HG02938 (cell line): ENCODE measurements around the gene BACH2.
"Not testable (repeated sequence)": the region's sequence is repeated elsewhere in the genome, so short reads cannot be mapped to it uniquely, and the experiment has no call there.

Experiments
- ATAC-seq: cut with Tn5 transposase; IDR thresholded peaks from one replicate; pipeline ENCODE4 v1.9.1; 2021; ENCODE audit warnings: mild to moderate bottlenecking, moderate library complexity; ENCODE audit not compliant: unreplicated experiment

Gene BACH2

DNA sequence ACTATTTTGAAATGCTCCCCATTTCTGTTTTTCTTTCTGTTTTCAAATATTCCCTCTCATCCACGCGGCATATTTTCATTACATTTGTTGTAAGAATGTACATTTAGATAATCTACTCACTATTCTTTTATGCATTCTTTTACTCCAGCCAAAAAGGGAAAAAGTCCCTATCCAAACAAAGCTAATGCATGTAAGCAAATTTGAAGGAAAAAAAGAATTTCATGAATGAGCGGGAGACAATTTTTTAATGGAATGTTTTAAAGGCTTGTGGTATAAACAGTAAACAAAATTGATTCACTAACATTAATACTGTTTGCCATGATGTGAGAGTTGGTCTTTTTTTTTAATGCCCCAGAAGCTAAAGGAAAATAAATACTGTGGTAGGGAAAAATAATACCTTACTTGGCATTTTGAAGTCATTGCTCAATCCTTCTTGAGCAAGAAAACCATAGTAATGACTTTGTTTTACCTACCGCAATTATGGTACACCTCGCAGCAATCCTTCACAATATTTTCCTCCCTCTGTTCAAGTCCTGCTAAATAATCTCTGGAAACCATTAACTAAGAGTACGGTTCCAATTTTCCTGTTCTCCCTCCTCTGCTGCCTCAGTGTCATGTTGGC is 79.0 kb downstream of the BACH2 start:
- ATAC-seq = no peak

DNA sequence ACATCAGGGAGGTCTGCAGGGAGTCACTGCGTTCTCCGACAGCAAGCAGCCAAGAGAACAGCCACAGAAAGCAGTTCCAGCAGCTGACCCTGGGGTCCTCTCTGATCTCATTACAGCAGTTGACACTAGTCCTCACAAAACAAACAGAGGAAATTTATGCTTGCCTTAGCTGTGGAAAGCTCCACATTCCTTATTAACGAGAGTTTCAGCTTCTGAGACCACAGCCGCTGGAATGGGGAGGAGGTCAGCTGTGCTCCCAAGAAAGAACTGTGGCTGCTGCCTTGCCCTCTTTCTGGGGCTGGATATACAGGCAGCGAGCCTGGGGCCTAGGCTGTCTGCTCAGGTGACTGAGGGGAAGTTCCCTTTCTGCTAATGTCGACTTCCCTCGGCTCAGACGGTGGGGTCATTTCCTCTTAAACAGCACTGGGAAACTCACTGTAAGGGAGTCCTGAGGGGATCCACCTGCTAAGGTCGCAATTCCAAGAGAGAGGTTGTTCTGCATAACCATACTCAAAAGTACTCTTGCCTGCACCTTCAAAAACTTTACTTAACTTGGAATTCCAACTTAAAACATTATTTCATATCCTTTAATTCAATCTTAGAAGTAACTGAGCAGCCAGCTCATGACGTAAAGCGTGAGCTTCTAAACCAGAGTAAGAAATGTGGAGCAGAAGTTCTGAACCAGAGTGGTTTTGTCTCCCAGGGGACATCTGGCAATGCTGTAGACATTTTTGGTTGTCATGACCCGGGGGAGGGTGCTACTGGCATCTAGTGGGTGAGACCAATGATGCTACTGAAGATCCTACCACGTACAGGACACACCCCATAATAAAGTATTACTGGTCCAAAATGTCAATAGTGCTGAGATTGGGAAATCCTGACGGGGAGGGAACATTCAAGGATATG is 80.3 kb downstream of the BACH2 start:
- peak; percentile 56 for ATAC-seq

DNA sequence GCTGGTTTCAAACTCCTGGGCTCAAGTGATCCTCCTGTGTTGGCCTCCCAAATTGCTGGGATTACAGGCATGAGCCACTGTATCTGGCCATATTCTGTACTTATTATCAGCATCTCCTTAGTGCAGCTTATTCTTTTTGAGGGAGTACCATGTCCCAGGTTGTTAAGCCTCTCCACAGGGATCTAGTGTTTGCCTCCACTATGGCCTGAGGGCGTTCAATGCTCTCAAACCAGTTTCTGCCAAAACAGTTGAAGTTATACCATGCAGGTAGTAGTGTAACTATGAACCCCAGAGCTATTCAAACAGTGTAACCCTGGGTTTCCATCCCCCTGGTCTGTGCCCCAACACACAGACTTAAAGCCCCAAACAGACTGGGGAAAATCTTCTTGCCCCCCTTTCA is 81.7 kb downstream of the BACH2 start:
- ATAC-seq = no peak

DNA sequence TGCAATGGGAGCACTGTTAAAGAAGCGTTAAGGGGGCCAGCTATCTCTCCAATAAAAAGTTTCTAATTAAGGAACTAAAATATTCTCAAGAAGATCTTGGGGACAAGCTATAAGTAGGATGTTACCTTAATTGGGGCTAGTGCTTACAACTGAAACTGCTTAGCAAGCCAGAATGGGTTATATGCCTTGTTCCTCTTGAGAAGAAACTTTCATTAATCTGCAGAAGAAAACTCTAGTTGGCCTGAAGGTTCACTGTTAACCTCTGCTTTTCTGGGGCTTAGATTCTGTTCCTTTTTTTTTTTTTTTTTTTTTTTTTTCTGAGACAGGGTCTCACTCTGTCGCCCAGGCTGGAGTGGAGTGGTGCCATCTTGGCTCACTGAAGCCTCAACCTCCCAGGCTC is 82.2 kb downstream of the BACH2 start:
- ATAC-seq = no peak

DNA sequence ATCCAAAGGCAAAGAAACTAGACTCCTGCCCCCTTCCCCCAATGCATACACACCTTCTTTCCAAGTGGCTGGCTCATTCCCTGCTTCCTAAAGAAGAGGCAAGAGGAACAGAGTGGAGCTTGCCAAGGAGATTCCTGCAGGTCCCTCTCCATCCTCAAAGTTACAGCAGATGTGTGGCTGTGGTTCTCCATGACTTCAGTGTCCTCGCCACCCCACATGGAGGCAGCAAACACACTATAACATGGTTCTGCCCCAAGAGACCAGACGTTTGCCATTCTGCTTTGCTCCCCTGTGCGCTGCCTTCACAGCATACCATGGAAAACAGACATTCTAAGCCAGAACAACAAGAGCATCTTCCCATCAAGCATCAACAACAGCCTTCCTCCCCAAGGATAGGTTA is 84.4 kb downstream of the BACH2 start:
- ATAC-seq = no peak

DNA sequence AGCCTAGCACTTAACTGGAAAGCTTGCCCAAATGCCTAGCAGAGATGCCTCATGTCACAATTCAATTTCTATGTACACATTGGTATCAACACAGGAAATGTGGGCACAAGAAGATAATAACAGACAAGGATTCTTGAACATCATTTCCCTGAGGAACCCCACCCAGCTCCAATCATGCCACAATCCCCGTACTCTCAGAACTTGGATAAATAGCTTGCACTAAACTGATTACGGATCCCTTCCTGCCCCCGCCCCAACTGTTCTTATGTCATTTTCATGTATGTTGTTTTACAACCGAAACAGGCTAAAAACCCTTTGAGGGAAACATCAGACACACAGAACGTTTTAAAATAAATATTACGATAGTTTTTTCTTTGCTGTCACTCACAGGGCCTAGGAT is 87.1 kb downstream of the BACH2 start:
- no peak for ATAC-seq

DNA sequence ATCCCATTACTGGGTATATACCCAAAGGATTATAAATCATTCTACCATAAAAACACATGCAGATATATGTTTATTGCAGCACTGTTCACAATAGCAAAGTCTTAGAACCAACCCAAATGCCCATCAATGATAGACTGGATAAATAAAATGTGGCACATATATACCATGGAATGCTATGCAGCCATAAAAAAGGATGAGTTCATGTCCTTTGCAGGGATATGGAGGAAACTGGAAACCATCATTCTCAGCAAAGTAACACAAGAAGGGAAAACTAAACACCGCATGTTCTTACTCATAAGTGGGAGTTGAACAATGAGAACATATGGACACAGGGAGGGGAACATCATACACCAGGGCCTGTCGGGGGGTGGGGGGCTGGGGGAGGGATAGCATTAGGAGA is 88.0 kb downstream of the BACH2 start:
- ATAC-seq = not testable (repeated sequence)

DNA sequence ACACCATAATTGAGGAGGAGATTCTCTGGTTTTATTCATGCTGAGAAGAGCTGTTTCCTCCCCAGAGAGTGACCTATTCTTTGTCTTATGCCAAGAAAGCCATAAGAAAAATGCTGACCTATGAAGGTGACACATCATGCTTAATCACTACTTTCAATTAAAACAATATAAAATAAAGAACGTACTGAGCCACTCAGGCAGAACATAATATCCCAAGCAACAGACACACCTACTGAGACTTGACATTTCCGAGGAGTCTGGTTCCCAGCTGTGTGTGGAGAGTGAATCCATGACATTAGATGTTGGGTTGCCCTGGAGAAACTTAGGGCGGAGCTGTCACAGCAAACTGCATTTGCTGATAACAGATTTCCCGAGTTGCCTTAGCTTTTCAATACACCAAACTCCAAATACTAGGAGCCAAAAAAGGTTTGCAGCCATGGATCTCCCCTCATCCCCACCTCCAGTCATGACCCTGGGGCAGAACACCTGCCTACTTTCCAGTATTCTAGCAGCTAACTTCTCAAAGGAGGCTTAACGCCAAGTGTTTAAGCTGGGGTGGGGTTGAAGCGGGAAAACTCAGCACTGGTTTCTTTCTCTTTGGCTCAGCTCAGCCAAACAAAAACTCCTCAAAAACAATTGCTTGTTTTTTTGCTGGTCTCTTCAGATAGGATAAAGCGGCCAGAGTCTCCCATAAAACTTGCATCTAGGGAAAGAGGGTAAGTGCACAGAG is 92.2 kb downstream of the BACH2 start:
- ATAC-seq = no peak

DNA sequence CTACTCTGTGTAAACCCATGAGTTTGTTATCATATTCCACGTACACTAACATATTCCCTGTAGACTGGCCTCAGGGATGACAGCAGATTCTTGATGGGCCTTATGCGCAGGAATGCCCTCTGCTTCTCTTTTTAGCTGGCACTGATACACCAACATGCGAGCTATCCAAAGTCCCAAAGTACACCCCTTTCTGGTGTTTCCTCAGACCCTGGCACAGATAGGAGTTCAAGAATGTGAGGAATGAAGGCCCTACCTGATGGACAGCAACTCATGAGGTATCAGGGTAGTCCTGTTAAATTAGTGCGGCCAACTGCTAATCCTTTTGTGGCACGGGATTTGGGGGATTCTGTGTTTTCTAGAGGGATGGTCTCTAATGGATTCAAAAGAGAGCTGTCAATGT is 93.0 kb downstream of the BACH2 start:
- no peak for ATAC-seq

DNA sequence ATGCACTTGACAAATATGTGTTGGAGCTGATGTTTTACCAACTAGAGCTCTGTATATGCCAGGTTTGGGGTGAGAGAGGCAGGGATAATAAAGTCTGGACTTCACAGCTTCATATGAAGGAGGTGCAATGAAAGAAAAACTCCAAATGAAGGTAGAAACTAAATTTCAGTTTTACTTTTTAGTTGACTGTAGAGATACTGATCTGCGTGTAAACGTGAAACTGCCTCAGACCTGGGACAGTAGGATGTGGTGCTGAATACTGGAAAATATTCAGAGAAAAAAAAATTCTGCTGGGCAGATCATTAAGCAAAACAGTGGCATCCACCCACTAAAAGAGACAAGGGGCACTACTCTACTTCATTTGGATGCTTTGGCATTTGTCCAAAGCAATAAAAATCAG is 94.5 kb downstream of the BACH2 start:
- ATAC-seq = no peak

DNA sequence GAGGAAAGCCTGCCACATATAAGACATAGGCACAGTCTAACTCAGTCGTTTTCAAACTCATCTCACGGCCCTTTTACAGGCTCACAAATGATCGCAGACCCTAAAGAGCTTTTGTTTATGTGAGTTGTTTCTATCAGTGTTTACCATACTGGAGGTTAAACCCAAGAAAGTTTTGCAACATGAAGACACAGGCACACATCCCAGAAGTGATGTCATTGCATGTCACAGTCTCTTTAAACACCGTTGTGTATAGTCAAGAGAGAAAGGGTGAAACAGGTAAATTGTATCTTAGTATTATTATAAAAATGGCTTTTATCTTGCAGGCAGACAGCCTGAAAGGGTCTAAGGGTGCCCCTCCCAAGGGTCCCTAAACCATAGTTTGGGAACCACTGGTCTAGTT is 96.7 kb downstream of the BACH2 start:
- no peak for ATAC-seq

DNA sequence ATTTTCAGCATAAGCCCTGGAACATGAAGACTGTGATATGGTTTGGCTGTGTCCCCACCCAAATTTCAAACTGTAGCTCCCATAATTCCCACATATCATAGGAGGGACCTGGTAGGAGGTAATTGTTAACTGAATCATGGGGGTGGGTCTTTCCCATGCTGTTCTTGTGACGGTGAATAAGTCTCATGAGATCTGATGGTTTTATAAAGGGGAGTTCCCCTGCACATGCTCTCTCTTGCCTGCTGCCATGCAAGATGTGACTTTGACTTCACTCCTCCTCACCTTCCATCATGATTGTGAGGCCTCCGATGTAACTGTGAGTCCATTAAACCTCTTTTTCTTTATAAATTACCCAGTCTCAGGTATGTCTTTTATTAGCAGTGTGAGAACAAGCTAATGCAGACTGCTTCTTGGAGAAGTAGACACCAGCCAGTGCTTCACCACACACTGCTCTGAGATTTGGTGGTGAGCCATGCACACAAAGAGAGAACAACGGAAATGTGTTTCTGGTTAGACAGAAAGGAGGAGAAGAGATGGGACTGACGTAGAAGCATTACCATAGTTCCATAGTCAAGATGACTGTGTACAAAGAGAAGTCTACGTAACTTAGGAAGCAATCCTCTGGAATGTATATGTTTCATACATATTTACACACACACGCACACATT is 97.8 kb downstream of the BACH2 start:
- ATAC-seq = no peak

DNA sequence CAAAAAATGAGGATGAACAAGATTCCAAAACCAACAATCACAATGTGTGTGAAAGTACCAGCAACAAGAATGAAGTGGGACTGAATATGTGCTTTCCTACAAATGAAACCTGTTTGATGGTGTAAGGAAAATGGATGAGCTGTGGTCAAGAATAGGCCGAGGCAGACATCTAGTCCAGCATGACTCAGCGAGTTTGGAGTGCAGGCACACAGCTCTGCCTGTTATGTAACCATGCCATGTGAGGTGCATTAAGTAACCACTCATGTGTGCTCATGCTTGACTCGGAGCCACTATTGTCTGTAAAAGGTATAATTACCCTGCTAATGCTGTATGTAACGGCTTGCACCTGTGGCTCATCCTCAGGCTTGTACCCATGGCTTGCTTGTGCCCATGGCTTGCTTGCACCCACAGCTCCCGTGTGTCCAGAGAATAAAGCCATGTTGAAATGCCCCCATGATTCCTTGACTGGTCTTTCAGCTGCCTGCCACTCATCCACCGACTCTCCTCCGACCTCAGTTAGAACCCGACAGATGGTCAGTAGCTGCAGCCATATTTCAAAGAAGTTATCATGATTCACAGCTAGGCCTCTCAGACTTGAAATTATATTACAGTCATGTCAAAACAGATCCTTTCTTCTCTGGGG is 98.7 kb downstream of the BACH2 start:
- ATAC-seq = no peak

DNA sequence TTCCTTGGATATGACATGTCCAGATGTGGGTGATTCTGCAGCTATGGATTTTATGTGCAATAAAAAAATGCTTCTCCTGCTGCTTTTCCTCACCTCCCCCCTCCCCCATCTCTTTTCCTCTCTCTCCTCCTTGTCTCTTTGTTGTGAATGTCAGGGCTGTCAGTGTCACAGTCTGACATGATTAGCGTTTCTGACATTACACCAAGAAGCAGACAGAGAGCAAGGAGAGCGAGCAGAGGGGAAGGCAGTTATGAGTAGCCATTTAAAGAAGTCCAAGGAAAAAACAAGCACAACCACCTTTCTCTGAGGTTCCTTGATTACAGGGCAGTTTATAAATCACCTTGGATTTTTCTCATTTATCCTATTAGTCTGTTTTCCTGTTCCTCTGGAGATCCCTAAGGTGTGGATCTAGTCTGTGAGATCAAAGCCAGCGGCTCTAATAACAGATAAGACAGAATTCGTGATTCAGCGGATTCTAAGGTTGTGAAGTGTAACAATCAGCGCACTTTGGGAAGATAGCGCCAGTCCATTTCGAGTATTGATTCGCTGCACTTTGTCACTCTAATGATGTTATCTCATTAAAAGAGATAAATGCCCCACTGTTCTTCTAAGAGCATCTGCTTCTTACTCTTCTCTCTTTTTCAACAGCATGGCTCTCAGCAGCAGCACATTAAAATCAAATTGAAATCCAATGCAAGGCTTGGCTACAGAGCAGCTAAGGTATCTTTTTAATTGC is 101.4 kb downstream of the BACH2 start:
- ATAC-seq = no peak

DNA sequence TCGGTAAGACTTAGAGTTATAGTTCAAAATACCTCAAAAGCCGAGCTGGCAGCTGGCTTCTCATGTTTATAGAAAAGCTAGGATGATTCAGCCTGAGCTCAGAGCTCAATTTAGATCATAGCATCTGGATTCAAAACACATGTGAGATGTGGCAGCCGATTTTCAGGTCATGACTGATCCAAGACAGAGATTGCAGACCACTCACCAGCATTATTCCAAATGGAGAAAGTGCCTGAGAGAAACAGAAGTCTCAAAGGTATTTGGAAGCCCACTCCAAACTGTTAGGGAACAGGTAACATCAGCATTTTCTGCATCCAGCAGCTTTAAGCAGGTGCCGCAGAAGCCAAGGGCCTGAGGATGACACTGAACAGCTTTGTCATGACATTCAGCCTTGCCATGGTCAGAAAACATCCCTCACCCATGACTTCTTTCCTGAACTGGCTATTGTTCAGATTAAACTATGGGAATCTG is 102.2 kb downstream of the BACH2 start:
- ATAC-seq = no peak

DNA sequence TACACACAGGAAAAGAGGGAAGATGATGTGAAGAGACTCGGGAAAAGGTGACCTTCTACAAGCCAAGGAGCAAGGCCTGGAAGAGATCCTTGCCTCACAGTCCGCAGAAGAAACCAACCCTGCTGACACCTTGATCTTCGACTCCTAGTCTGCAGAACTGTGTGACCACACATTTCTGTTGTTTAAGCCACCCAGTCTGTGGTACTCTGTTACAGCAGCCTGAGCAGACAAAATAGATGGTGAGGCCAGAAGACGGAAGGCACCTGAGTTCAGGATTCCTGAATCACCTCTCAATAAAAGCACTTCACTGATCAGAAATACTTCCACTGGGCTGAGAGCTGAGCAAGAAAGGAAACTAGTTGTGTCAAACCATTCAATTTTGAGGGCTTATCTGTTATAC is 103.3 kb downstream of the BACH2 start:
- ATAC-seq = no peak

DNA sequence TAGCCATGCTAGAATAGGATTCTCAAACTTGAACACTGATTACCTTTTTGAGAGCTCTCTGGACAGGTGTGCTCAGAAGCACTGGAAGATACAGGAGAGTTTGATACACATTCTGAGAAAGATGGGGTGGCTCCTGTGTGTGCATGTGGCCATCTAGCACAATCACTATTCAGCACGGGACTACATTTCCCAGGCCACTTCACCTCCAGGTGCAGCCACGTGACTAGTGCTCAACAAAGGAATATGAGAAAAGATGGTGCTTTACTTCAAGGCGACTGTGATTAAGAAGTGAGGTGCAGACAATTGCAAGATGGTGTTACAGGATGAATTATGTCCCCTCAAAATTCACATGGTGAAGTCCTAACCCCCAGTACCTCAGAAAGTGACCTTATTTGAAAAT is 103.8 kb downstream of the BACH2 start:
- ATAC-seq = no peak

DNA sequence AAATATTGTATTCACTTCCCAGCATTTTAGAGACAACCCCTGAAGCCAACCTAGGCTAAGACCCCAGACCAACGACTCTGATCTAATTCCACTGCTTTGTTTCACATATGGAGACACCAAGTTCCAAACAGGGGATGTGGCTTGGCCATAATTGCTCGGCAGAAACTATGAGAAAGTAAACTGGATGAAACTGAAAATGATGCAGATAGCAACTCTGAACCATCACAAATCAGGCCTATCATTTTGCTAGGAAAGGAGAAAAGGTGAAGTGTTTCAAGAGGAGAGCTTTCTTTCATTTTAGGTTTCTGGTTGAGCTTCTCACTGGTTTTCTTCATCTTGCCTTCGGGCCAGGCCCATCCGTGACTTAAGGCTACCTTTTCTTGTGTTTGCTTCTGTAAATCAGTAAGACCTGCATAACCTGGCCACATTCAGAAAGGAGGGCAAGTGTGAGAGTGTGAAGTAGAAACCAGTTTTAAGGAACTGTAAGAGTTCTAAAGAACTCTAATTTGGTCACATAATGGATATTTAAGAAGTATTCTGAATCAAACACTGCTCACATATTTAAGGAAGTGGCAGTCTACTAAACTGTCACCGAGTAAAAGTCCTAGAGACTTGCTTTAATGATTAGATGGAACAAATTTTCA is 105.8 kb downstream of the BACH2 start:
- ATAC-seq = peak; percentile 72

DNA sequence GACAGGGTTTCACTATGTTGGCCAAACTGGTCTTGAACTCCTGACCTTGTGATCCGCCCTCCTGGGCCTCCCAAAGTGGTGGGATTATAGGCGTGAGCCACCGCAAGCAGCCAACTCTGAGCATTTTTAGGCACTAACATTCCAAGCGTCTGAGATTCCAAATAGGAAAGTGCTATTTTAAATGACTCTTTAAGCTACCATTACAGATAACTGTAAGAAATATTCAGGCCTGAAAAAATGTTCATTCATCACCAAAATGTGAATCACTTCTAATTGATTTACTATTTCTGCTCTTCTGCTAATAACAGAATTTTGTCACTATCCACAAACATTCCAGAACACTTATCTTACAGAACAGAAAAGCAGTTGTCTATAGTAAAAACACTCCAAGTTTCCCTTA is 106.5 kb downstream of the BACH2 start:
- ATAC-seq = no peak
